HepG2 (cell line): ENCODE results near the gene ADAMTS2. TPM values are rescaled to one million over a fixed set of nuclear protein-coding genes. Genes with fewer than 3 reads are reported as not detected.

Source experiments
- ARID5B ChIP-seq: IDR thresholded peaks from 2 replicates; pipeline ENCODE4 v1.4.0; 2020; ENCODE audit warnings: mild to moderate bottlenecking, missing genetic modification reagents
- BCL6 ChIP-seq: IDR thresholded peaks from 2 replicates; pipeline ENCODE4 v1.6.1; 2016; ENCODE audit warnings: missing genetic modification reagents, missing compliant biosample characterization
- ISX ChIP-seq: sonication (generic); formaldehyde crosslinking; conservative IDR thresholded peaks from 2 replicates; pipeline ENCODE4 v1.5.0; 2020; ENCODE audit warnings: missing genetic modification reagents
- PCBP1 ChIP-seq: fragments of 200-400 bp; formaldehyde crosslinking; IDR thresholded peaks from 2 replicates; pipeline ENCODE4 v1.6.1; 2017; ENCODE audit warnings: mild to moderate bottlenecking, low read depth, low read length, borderline replicate concordance
- STAG1 ChIP-seq: sonication (generic); formaldehyde crosslinking; IDR thresholded peaks from 2 replicates; pipeline ENCODE4 v1.4.0; 2020; ENCODE audit warnings: missing genetic modification reagents
- ZBED4 ChIP-seq: sonication (generic); formaldehyde crosslinking; IDR thresholded peaks from 2 replicates; pipeline ENCODE4 v1.4.0; 2020; ENCODE audit warnings: missing genetic modification reagents, borderline replicate concordance
- ZFP90 ChIP-seq: sonication (generic); formaldehyde crosslinking; IDR thresholded peaks from 2 replicates; pipeline ENCODE4 v1.8.0; 2022; ENCODE audit warnings: missing genetic modification reagents, mild to moderate bottlenecking, inconsistent platforms, borderline replicate concordance
- ZMYM4 ChIP-seq: sonication (generic); formaldehyde crosslinking; IDR thresholded peaks from 2 replicates; pipeline ENCODE4 v1.8.1; 2023; ENCODE audit warnings: mild to moderate bottlenecking, missing genetic modification reagents
- ZNF362 ChIP-seq: sonication (generic); formaldehyde crosslinking; IDR thresholded peaks from 2 replicates; pipeline ENCODE4 v1.4.0; 2020; ENCODE audit warnings: missing genetic modification reagents, mild to moderate bottlenecking, borderline replicate concordance
- ZNF501 ChIP-seq: sonication (generic); formaldehyde crosslinking; IDR thresholded peaks from 2 replicates; pipeline ENCODE4 v1.5.1; 2020; ENCODE audit warnings: mild to moderate bottlenecking, moderate library complexity, missing genetic modification reagents
- ZNF678 ChIP-seq: sonication (generic); formaldehyde crosslinking; IDR thresholded peaks from 2 replicates; pipeline ENCODE4 v1.4.0; 2020; ENCODE audit warnings: mild to moderate bottlenecking, missing genetic modification reagents
- ZNF687 ChIP-seq: sonication (generic); formaldehyde crosslinking; IDR thresholded peaks from 2 replicates; pipeline ENCODE4 v1.5.1; 2020; ENCODE audit warnings: mild to moderate bottlenecking, missing genetic modification reagents, moderate library complexity
- ZNF7 ChIP-seq: IDR thresholded peaks from 2 replicates; pipeline ENCODE4 v1.6.1; 2016; ENCODE audit warnings: missing biosample characterization, missing genetic modification reagents
- ZNF724P ChIP-seq: sonication (generic); formaldehyde crosslinking; IDR thresholded peaks from 2 replicates; pipeline ENCODE4 v1.8.0; 2022; ENCODE audit warnings: missing genetic modification reagents, borderline replicate concordance
- ZSCAN20 ChIP-seq: sonication (generic); formaldehyde crosslinking; IDR thresholded peaks from 2 replicates; pipeline ENCODE4 v1.4.0; 2020; ENCODE audit warnings: missing genetic modification reagents, mild to moderate bottlenecking, borderline replicate concordance
- polyA plus RNA-seq, 8 experiments: library from polyadenylated mRNA; depleted of rRNA in 3 of 8; stranded (reverse) in 7 of 8; unstranded in 1 of 8; fragments of >200 nt; fragmentation: Illumina TruSeq in 4 of 8; extraction: Trizol in 4 of 8; gene quantifications; 2 replicates each; pipeline versions ENCODE4 v1.2.1 to v1.2.3, GENCODE V29; 2011 to 2016; ENCODE audit warnings: low read depth in 4 of 8, missing spikeins in 1 of 8, mixed read lengths in 1 of 8; ENCODE audit not compliant: insufficient read depth in 1 of 8
- total RNA-seq, 5 experiments: library from RNA; depleted of rRNA; stranded (reverse); fragments of >200 nt; fragmentation: Illumina TruSeq; extraction: Trizol; gene quantifications; 2 replicates each; pipeline ENCODE4 v1.2.3, GENCODE V29; 2016; ENCODE audit warnings: low read depth in 1 of 5

ADAMTS2 gene
- total and polyA plus RNA-seq, 2 of the 13 experiments (the other 11 are each of a cell fraction or from before 2014, with no cell fraction given) = 0.24 to 3.5 TPM

DNA sequence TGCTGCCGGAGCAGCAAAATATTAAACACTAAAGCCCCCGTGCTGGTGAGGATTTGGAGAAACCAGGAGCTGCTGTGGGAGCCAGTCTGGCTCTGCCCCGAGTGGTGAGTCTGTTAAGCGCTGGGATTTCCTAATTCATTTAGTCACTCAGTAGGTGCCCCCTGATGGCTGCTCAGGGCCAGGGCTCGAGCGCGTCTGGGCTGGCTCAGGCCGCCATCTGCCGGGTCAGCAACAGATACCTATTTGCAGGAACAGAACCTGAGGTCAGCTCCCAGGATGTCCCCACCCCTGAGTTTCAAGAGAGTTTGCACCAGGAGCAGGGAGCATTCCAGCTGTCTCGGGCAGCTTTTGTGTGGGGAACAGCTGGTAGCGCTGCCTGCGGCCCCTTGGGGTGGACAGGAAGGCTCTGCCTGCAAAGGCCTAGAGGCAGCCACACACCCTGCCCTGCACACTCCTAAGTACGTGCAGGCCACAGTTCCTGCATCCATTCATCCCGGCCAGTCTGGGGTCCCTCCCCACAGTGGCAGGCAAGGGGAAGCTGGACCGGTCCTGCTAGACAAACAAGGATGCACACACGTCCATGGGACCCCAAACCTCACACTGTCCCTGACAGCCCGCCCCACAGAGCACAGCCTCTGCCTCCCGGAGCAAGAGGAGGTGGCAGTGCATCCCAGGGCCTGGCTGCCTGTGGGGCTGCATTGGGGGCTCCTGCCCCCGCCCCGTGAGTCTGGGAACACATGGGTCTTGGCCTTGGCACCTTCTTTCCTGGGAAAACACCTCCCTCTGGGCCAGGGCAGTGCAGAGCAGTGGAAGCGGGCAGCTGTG lies 83.7 kb downstream of the ADAMTS2 start (continued):
- TF ChIP-seq PCBP1 (no peak), ZSCAN20 (0 out of 2 replicates have a peak, but pooled peaks have one; percentile 55), ZMYM4 (CRISPR knock-in tag) (no peak), ZFP90 (CRISPR knock-in tag) (no peak), ZNF362 (CRISPR knock-in tag) (no peak), ZNF724P (CRISPR knock-in tag) (no peak), ZNF678 (CRISPR knock-in tag) (no peak), ZNF7 (CRISPR knock-in tag) (no peak), ZNF687 (CRISPR knock-in tag) (peak; percentile 56), STAG1 (CRISPR knock-in tag) (peak; percentile 94), ISX (CRISPR knock-in tag) (0 out of 2 replicates have a peak, but pooled peaks have one; percentile 42), ZNF501 (CRISPR knock-in tag) (peak; percentile 44; the same call in 1 of the 2 replicates), BCL6 (CRISPR knock-in tag) (no peak), ARID5B (CRISPR knock-in tag) (0 out of 2 replicates have a peak, but pooled peaks have one; percentile 18), ZBED4 (peak; percentile 66; the same call in 1 of the 2 replicates)
